Immature natural killer cell (primary cell): ENCODE data around the gene LARP4B. TPM values are rescaled to one million over a fixed set of nuclear protein-coding genes. Genes with fewer than 3 reads are reported as not detected.
A peak's percentile ranks its signal among the peaks of the same experiment; 100 is the strongest.

Experiments
- DNase-seq, 3 donors: peaks; one replicate each; pipeline ENCODE4 v3.0.0; 2022; ENCODE audit warnings: mixed read lengths in 1 of 3
- H3K27ac Mint-ChIP-seq, 6 donors: one replicate each; pipeline ENCODE4 v1.8.0; 2020; ENCODE audit warnings: mixed read lengths in 6 of 6, mild to moderate bottlenecking in 5 of 6, inconsistent platforms in 4 of 6, moderate library complexity in 3 of 6
- H3K27me3 Mint-ChIP-seq, 3 donors: one replicate each; pipeline ENCODE4 v1.8.0; 2020 to 2021; ENCODE audit warnings: low read depth in 3 of 3, mild to moderate bottlenecking in 3 of 3, mixed read lengths in 3 of 3, moderate library complexity in 3 of 3, inconsistent platforms in 1 of 3
- H3K36me3 Mint-ChIP-seq, 3 donors: one replicate each; pipeline ENCODE4 v1.8.0; 2020; ENCODE audit warnings: mixed read lengths in 3 of 3, inconsistent platforms in 2 of 3, mild to moderate bottlenecking in 2 of 3
- H3K4me1 Mint-ChIP-seq, 2 donors: one replicate each; pipeline ENCODE4 v1.8.0; 2020; ENCODE audit warnings: inconsistent platforms in 2 of 2, mild to moderate bottlenecking in 2 of 2, mixed read lengths in 2 of 2, moderate library complexity in 1 of 2
- H3K4me3 Mint-ChIP-seq, 5 donors: one replicate each; pipeline ENCODE4 v1.8.0; 2020; ENCODE audit warnings: mild to moderate bottlenecking in 5 of 5, mixed read lengths in 5 of 5, inconsistent platforms in 3 of 5, moderate library complexity in 3 of 5
- H3K9me3 Mint-ChIP-seq, 6 donors: one replicate each; pipeline ENCODE4 v1.8.0; 2020; ENCODE audit warnings: mild to moderate bottlenecking in 6 of 6, mixed read lengths in 6 of 6, inconsistent platforms in 4 of 6, moderate library complexity in 3 of 6
- polyA plus RNA-seq, 3 donors: library from polyadenylated mRNA; unstranded; fragments of 300-500 nt; fragmentation: Illumina TruSeq; gene quantifications; one replicate each; pipeline ENCODE4 v1.2.3, GENCODE V29; 2021

The LARP4B gene
- polyA plus RNA-seq, 3 donors from 2014 or later: 4.7 to 35.8 (median 13.3) TPM

DNA sequence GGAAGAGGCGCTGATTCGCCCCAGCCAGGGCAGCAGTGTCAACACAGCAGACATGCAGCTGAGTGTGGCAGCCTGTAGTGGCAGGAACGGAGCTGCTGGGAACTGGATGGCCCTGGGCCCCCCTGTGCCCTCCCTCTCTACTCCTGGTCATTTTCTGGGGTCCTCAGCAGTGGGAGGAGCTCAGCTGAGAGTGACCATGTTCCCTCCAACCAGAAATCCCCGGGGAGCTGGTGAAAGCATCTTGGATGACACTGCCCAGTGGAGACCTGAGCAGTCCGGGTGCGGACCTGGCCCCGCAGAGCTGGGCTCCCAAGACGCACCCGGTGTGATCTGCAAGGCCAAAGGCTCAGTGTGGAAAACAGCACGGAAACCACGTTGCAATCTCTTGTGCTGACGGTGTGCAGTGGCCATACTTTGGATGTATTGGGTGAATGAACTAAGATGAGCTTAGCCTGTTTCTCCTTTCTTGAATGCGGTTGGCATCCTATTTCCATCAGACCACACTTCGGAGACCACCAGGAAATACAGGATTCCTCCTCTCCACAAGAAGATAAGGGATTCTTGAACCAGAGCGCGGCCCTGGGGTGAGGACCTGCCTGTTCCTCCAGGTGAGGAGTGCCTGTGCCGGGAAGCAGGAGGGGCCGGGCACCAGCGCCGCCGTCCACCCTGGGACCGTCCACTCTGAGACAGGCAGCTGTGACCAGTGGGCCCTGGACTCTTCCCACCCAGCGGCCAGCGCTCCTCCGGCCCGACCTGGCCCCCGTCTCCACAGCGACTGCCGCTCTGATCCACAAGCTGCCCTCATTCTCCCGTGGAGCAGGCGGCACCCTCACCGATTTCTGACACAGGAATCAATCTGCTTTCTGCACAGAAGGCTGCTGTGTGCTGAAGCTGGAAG is 148.5 kb downstream of the LARP4B start:
- no peak overlapping the region for H3K4me3 Mint-ChIP-seq
- H3K9me3 Mint-ChIP-seq: peaks cover 0 to 3% (median 0%) of the 10 kb centered on the region in 6 donors
- no peak for DNase-seq
- peaks cover 0 to 5% of the 10 kb centered on the region in 2 donors for H3K4me1 Mint-ChIP-seq
- no peak overlapping the region for H3K27ac Mint-ChIP-seq
- peaks cover 4 to 14% (median 4%) of the 10 kb centered on the region in 3 donors for H3K27me3 Mint-ChIP-seq
- no peaks in the 10 kb centered on the region for H3K36me3 Mint-ChIP-seq

DNA sequence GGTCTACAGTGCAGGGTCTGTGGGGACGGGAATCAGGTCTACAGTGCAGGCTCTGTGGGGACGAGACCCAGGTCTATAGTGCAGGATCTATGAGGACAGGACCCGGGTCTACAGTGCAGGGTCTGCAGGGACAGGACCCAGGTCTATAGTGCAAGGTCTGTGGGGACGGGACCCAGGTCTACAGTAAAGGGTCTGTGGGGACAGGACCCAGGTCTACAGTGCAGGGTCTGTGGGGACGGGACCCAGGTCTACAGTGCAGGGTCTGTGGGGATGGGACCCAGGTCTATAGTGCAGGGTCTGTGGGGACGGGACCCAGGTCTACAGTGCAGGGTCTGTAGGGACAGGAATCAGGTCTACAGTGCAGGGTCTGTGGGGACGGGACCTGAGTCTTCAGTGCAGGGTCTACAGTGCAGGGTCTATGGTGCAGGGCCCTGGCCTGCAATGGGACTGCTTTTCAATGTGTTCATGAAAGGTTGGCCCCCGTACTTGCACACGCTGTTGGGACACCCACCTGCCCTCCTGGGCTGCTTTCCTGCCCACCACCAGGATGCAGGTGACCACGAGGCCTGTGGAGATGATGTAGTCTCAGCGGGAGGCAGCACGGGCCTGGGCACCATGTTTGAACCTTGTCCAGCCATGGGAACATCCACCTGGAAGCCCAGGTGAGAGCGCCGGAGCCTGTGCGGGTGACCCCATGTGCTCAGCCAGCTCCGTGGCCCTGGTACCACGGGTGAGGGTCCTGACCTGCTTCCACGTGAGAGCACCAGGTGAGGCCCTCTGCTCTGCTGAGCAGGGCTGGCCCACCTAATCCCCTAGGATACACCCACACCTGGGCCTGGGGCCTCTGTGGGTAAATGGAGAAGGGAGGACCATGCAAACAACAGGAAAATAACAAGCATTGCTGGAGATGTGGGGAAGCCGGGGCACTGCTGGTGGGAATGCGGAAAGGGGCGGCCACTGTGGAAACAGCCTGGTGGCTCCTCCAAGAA is 150.7 kb downstream of the LARP4B start:
- no peak overlapping the region for H3K27ac Mint-ChIP-seq
- peaks cover 2 to 12% (median 4%) of the 10 kb centered on the region in 3 donors for H3K27me3 Mint-ChIP-seq
- no peaks in the 10 kb centered on the region for H3K36me3 Mint-ChIP-seq
- peaks cover 0 to 3% (median 0%) of the 10 kb centered on the region in 6 donors for H3K9me3 Mint-ChIP-seq
- no peak overlapping the region for H3K4me3 Mint-ChIP-seq
- DNase-seq: no peak
- peaks cover 0 to 5% of the 10 kb centered on the region in 2 donors for H3K4me1 Mint-ChIP-seq

GRCh38 chr10:778626-779330 is 152.7 kb downstream of the LARP4B start:
- H3K4me3 Mint-ChIP-seq: no peak overlapping the region

GRCh38 chr10:777913-778479 is 153.5 kb downstream of the LARP4B start:
- Mint-ChIP-seq H3K27ac (no peak overlapping the region), H3K36me3 (no peaks in the 10 kb centered on the region), H3K4me1 (peaks cover 0 to 5% of the 10 kb centered on the region in 2 donors), H3K9me3 (peaks cover 0 to 3% (median 0%) of the 10 kb centered on the region in 6 donors), H3K4me3 (no peak overlapping the region), H3K27me3 (peaks cover 0 to 9% (median 4%) of the 10 kb centered on the region in 3 donors)
- no peak for DNase-seq

More at GRCh38 chr10:778626-779330, 152.7 kb downstream of the LARP4B start:
- H3K36me3 Mint-ChIP-seq: no peaks in the 10 kb centered on the region
- H3K27me3 Mint-ChIP-seq: peaks cover 0 to 12% (median 4%) of the 10 kb centered on the region in 3 donors
- no peak for DNase-seq
- peaks cover 0 to 5% of the 10 kb centered on the region in 2 donors for H3K4me1 Mint-ChIP-seq
- H3K27ac Mint-ChIP-seq: peak overlapping the region in 1 of 6 donors; percentile 48
- H3K9me3 Mint-ChIP-seq: peaks cover 0 to 3% (median 0%) of the 10 kb centered on the region in 6 donors

GRCh38 chr10:776772-777171 is 154.7 kb downstream of the LARP4B start:
- H3K9me3 Mint-ChIP-seq: peaks cover 0 to 3% (median 0%) of the 10 kb centered on the region in 6 donors
- no peak overlapping the region for H3K4me3 Mint-ChIP-seq

GRCh38 chr10:775245-776075 is 156.0 kb downstream of the LARP4B start:
- H3K27me3 Mint-ChIP-seq: peaks cover 0 to 5% (median 3%) of the 10 kb centered on the region in 3 donors
- no peak overlapping the region for H3K27ac Mint-ChIP-seq
- H3K4me1 Mint-ChIP-seq: peaks cover 0 to 5% of the 10 kb centered on the region in 2 donors
- H3K4me3 Mint-ChIP-seq: no peak overlapping the region
- DNase-seq: no peak
- no peaks in the 10 kb centered on the region for H3K36me3 Mint-ChIP-seq
- H3K9me3 Mint-ChIP-seq: peaks cover 0 to 3% (median 0%) of the 10 kb centered on the region in 6 donors

More at GRCh38 chr10:776772-777171, 154.7 kb downstream of the LARP4B start:
- Mint-ChIP-seq H3K36me3 (no peaks in the 10 kb centered on the region), H3K27me3 (peaks cover 0 to 4% (median 3%) of the 10 kb centered on the region in 3 donors), H3K4me1 (peaks cover 0 to 5% of the 10 kb centered on the region in 2 donors), H3K27ac (no peak overlapping the region)
- no peak for DNase-seq

DNA sequence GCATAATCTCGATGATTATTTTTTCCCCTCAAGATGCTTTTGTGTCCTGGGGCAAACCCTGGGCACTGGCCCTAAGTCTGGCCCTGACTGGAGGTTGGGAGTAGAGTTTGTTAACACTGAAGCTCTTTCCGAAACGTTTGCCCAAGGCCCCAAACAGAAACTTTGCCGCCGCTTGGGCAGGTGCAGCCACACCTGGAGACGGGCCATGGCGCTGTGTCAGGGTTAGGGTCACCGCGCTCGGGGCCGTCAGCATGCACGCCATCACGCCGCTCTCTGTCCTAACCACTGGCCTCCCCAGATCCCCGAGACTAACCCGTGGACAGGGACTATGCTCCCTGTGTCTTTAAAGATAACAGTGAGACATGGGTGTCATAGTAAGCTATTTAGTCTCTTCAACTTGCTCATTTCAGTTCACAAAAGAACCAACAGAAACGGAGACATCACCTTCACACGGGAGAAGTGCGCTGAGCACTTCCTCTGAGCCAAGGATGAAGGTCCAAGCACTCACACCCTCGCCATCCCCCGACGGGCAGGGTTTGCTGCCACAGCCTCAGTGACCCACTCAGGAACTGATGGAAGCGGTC is 156.8 kb downstream of the LARP4B start:
- H3K4me1 Mint-ChIP-seq: peaks cover 0 to 5% of the 10 kb centered on the region in 2 donors
- H3K9me3 Mint-ChIP-seq: peaks cover 0 to 3% (median 0%) of the 10 kb centered on the region in 6 donors
- H3K36me3 Mint-ChIP-seq: no peaks in the 10 kb centered on the region

GRCh38 chr10:774223-774622 is 157.3 kb downstream of the LARP4B start:
- Mint-ChIP-seq H3K27me3 (peaks cover 0 to 5% (median 0%) of the 10 kb centered on the region in 3 donors), H3K27ac (no peak overlapping the region), H3K4me1 (peaks cover 0 to 5% of the 10 kb centered on the region in 2 donors), H3K4me3 (no peak overlapping the region), H3K9me3 (peaks cover 0 to 3% (median 0%) of the 10 kb centered on the region in 6 donors), H3K36me3 (no peaks in the 10 kb centered on the region)
- DNase-seq: no peak

More for the DNA sequence above, 156.8 kb downstream of the LARP4B start:
- no peak for DNase-seq
- Mint-ChIP-seq H3K27ac (no peak overlapping the region), H3K27me3 (peaks cover 0 to 5% (median 0%) of the 10 kb centered on the region in 3 donors), H3K4me3 (no peak overlapping the region)

GRCh38 chr10:773562-774161 is 157.8 kb downstream of the LARP4B start:
- H3K27ac Mint-ChIP-seq: no peak overlapping the region
- DNase-seq: no peak
- H3K9me3 Mint-ChIP-seq: peaks cover 0 to 6% (median 0%) of the 10 kb centered on the region in 6 donors
- no peaks in the 10 kb centered on the region for H3K36me3 Mint-ChIP-seq
- peaks cover 0 to 5% of the 10 kb centered on the region in 2 donors for H3K4me1 Mint-ChIP-seq
- H3K4me3 Mint-ChIP-seq: no peak overlapping the region
- H3K27me3 Mint-ChIP-seq: peaks cover 0 to 5% (median 0%) of the 10 kb centered on the region in 3 donors

GRCh38 chr10:772227-772637 is 159.3 kb downstream of the LARP4B start:
- H3K36me3 Mint-ChIP-seq: no peaks in the 10 kb centered on the region
- H3K27ac Mint-ChIP-seq: no peak overlapping the region
- DNase-seq: no peak
- H3K9me3 Mint-ChIP-seq: peaks cover 0 to 15% (median 0%) of the 10 kb centered on the region in 6 donors
- H3K4me3 Mint-ChIP-seq: no peak overlapping the region
- H3K27me3 Mint-ChIP-seq: peaks cover 0 to 3% (median 1%) of the 10 kb centered on the region in 3 donors
- no peaks in the 10 kb centered on the region for H3K4me1 Mint-ChIP-seq

DNA sequence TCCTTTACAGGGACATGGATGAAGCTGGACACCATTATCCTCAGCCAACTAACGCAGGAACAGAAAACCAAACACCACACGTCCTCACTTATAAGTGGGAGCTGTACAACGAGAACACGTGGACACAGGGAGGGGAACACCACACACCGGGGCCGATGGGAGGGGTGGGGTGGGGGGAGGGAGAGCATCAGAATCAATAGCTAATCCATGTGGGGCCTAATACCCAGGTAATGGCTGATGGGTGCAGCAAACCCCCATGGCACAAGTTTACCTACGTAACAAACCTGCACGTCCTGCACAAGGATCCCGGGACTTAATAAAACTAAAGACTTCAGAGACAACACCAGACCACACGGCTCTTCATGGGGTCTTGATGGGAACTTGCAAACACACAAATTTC is 159.9 kb downstream of the LARP4B start:
- H3K4me3 Mint-ChIP-seq: no peak overlapping the region
- peaks cover under 1 to 3% (median 1%) of the 10 kb centered on the region in 3 donors for H3K27me3 Mint-ChIP-seq
- H3K9me3 Mint-ChIP-seq: peaks cover 0 to 15% (median 0%) of the 10 kb centered on the region in 6 donors
- H3K36me3 Mint-ChIP-seq: no peaks in the 10 kb centered on the region
- no peak overlapping the region for H3K27ac Mint-ChIP-seq
- no peak for DNase-seq
- no peaks in the 10 kb centered on the region for H3K4me1 Mint-ChIP-seq
